Astrocyte (in vitro differentiated cells and primary cell): ENCODE data around the gene LYZL1.

ENCODE experiments used
- EZH2 ChIP-seq: IDR thresholded peaks from 2 replicates; pipeline ENCODE4 v1.6.1; 2012; ENCODE audit warnings: mild to moderate bottlenecking, low read length, inconsistent platforms; ENCODE audit not compliant: insufficient read depth
- TF ChIP-seq, protein P1 (sequence below): IDR thresholded peaks from 2 replicates; pipeline ENCODE4 v1.5.1; 2011; ENCODE audit warnings: low read depth, mild to moderate bottlenecking, inconsistent platforms, low read length, moderate library complexity; ENCODE audit not compliant: insufficient read depth

DNA sequence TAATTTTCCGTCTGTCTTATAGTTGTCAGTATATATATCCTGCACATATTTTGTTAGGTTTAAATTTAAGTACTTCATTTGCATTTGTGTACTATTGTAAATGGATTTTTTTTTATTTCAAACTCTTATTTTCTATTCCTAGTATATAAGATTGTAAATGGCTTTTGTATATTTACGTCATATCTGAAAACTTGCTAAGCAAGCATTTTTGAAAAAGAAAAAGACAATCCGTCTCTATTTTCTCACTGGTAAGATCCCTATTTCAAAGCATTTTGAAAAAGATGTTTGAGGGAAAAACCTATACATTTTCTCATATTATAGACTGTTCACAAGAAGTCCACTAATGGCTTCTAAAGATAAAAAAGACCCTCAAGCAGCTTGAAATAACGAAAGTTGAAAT is 1.2 kb upstream of the LYZL1 start:
- TF ChIP-seq, protein P1, sequence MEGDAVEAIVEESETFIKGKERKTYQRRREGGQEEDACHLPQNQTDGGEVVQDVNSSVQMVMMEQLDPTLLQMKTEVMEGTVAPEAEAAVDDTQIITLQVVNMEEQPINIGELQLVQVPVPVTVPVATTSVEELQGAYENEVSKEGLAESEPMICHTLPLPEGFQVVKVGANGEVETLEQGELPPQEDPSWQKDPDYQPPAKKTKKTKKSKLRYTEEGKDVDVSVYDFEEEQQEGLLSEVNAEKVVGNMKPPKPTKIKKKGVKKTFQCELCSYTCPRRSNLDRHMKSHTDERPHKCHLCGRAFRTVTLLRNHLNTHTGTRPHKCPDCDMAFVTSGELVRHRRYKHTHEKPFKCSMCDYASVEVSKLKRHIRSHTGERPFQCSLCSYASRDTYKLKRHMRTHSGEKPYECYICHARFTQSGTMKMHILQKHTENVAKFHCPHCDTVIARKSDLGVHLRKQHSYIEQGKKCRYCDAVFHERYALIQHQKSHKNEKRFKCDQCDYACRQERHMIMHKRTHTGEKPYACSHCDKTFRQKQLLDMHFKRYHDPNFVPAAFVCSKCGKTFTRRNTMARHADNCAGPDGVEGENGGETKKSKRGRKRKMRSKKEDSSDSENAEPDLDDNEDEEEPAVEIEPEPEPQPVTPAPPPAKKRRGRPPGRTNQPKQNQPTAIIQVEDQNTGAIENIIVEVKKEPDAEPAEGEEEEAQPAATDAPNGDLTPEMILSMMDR, result no peak
- no peak for TF ChIP-seq EZH2
